Transverse colon (tissue), 4 donors: ENCODE data around the gene SHROOM3. TPM values are rescaled to one million over a fixed set of nuclear protein-coding genes. Genes with fewer than 3 reads are reported as not detected.
"Not testable (repeated sequence)": the region's sequence is repeated elsewhere in the genome, so short reads cannot be mapped to it uniquely, and the experiment has no call there.

ENCODE experiments used
- DNase-seq: peaks from one replicate; pipeline ENCODE4 v3.0.0-alpha.2; 2019
- H3K27ac ChIP-seq, 4 donors: fragments of 200-600 bp; sonication (generic); 2 replicates each; pipeline ENCODE4 v1.5.1; 2016 to 2018; ENCODE audit warnings: inconsistent platforms in 4 of 4
- H3K27me3 ChIP-seq: fragments of 200-600 bp; sonication (generic); 2 replicates; pipeline ENCODE4 v1.5.1; 2017; ENCODE audit warnings: inconsistent platforms
- H3K36me3 ChIP-seq, 4 donors: fragments of 200-600 bp; sonication (generic); 2 replicates each; pipeline ENCODE4 v1.5.1; 2017 to 2019; ENCODE audit warnings: inconsistent platforms in 4 of 4
- H3K4me1 ChIP-seq, 4 donors: fragments of 200-600 bp; sonication (generic); 2 replicates each; pipeline ENCODE4 v1.5.1; 2017 to 2020; ENCODE audit warnings: inconsistent platforms in 4 of 4
- H3K4me3 ChIP-seq, 4 donors: fragments of 200-600 bp; sonication (generic); 1 replicate in 1 of 4; 2 replicates in 3 of 4; pipeline versions ENCODE4 v1.5.1 to v1.6.1; 2017 to 2019; ENCODE audit warnings: inconsistent platforms in 4 of 4
- H3K9me3 ChIP-seq, 2 donors: fragments of 200-600 bp; sonication (generic); 2 replicates each; pipeline ENCODE4 v1.5.1; 2017 to 2019; ENCODE audit warnings: inconsistent platforms in 2 of 2
- EP300 ChIP-seq: sonication (generic); formaldehyde crosslinking; IDR thresholded peaks from one replicate; pipeline ENCODE4 v1.6.1; 2017; ENCODE audit warnings: antibody characterized with exemption, low read depth
- POLR2A ChIP-seq: fragments of 450-650 bp; IDR thresholded peaks from one replicate; pipeline ENCODE4 v1.6.1; 2016; ENCODE audit warnings: antibody characterized with exemption, mild to moderate bottlenecking, moderate library complexity
- POLR2AphosphoS5 ChIP-seq, 3 donors: sonication (generic); formaldehyde crosslinking; IDR thresholded peaks; one replicate each; pipeline ENCODE4 v1.6.1; 2016; ENCODE audit warnings: antibody characterized with exemption in 3 of 3
- WGBS, 2 donors: methylation state at CpG; one replicate each; pipeline ENCODE4 v1.1.5; 2018; ENCODE audit warnings: low coverage in 1 of 2; 5-methylcytosine and 5-hydroxymethylcytosine counted together
- in situ Hi-C, 4 donors: fragments of 200-750 bp; cut with MboI; loops; one replicate each; pipeline versions ENCODE4 v1.15.0 to v1.15.1; 2017; ENCODE audit warnings: low sequenced_read_pairs in 3 of 4, low pct_ligation_motif_present in 1 of 4, low pct_unique_long_range_greater_than_20kb in 1 of 4
- intact Hi-C: fragments of 100-400 bp; cut with DNase I; formaldehyde crosslinking; loops from one replicate; pipeline ENCODE4 v1.15.1; 2023; ENCODE audit warnings: low total_unique reads
- total RNA-seq, 4 donors: library from RNA; depleted of rRNA; stranded (reverse); fragments of >200 nt; gene quantifications; one replicate each; pipeline ENCODE4 v1.1.0, GENCODE V29; 2016
- TF ChIP-seq, protein P1 (sequence below), 5 experiments: fragments of 200-600 bp in 3 of 5; fragments of 450-650 bp in 2 of 5; sonication (generic) in 3 of 5; IDR thresholded peaks; 1 replicate in 2 of 5; 2 replicates in 3 of 5; pipeline ENCODE4 v1.5.1; 2016 to 2017; ENCODE audit warnings: antibody characterized with exemption in 5 of 5, inconsistent platforms in 3 of 5, mild to moderate bottlenecking in 2 of 5, moderate library complexity in 1 of 5

SHROOM3 gene
- total RNA-seq, 4 donors from 2014 or later: 182 to 456 (median 437) TPM

DNA sequence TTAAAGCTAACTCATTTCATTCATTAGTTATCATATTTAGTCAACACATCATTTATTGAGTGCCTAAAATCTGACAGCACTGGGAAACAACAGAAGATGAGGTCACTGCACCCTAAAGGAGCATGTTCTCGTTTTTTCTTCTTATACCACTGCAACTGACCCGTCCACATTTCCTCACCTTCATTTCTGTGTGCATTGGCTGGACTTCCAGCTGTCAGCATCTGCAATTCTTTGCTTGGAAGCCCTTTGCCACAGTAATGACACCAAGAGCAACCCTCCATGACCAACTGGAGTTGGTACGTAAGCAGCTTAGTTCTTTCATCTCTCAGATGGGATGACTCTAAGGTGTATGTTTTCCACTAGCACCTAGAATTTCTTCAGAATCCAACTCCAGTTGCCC, 13.2 kb downstream of the SHROOM3 start:
- 78 to 81% methylated on average over 3 of the region's 3 CpGs for WGBS, 2 donors
- in situ Hi-C loops (no loop called here), intact Hi-C loops (no loop called here)
- TF ChIP-seq POLR2A: no peak
- TF ChIP-seq POLR2AphosphoS5 (IDR thresholded peaks at IDR 0.05): no peak
- no peak for TF ChIP-seq EP300
- TF ChIP-seq, protein P1, sequence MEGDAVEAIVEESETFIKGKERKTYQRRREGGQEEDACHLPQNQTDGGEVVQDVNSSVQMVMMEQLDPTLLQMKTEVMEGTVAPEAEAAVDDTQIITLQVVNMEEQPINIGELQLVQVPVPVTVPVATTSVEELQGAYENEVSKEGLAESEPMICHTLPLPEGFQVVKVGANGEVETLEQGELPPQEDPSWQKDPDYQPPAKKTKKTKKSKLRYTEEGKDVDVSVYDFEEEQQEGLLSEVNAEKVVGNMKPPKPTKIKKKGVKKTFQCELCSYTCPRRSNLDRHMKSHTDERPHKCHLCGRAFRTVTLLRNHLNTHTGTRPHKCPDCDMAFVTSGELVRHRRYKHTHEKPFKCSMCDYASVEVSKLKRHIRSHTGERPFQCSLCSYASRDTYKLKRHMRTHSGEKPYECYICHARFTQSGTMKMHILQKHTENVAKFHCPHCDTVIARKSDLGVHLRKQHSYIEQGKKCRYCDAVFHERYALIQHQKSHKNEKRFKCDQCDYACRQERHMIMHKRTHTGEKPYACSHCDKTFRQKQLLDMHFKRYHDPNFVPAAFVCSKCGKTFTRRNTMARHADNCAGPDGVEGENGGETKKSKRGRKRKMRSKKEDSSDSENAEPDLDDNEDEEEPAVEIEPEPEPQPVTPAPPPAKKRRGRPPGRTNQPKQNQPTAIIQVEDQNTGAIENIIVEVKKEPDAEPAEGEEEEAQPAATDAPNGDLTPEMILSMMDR (IDR thresholded peaks at IDR 0.05): no peak
- no peak overlapping the region for H3K27ac ChIP-seq
- H3K36me3 ChIP-seq: no peaks in the 10 kb centered on the region
- no peak overlapping the region for H3K4me3 ChIP-seq
- no peaks in the 10 kb centered on the region for H3K9me3 ChIP-seq
- no peaks in the 10 kb centered on the region for H3K27me3 ChIP-seq
- DNase-seq: no peak
- H3K4me1 ChIP-seq: peaks cover 0 to 18% (median 0%) of the 10 kb centered on the region in 4 donors

DNA sequence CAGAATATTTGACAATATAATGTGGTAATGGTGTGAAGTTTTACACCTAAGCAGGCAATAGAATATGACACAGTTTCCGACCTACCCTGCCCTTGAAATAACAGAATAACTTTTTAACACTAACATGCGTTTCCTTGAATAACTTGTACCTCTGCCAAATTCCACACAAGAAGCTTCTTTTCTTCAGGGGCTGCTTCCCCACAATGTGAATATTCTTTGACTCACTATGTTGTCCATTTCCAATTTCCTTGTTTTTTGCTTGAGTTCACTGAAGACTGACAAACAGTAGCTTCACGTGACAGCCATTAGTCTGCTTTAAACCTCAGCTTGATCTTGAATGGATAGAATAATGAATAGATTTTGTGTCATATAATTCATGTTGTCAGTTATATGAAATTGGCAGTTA, 14.3 kb downstream of the SHROOM3 start:
- WGBS, 2 donors: 11 to 36% methylated on average over 2 to 3 of the region's 3 CpGs
- H3K27me3 ChIP-seq: no peaks in the 10 kb centered on the region
- no peak for TF ChIP-seq POLR2A
- no peak for TF ChIP-seq EP300
- TF ChIP-seq POLR2AphosphoS5 (IDR thresholded peaks at IDR 0.05): no peak
- TF ChIP-seq, protein P1 (IDR thresholded peaks at IDR 0.05): no peak
- H3K27ac ChIP-seq: no peak overlapping the region
- H3K4me3 ChIP-seq: no peak overlapping the region
- intact Hi-C loops: no loop called here
- in situ Hi-C loops: no loop called here
- H3K4me1 ChIP-seq: peaks cover 0 to 18% (median 0%) of the 10 kb centered on the region in 4 donors
- H3K9me3 ChIP-seq: no peaks in the 10 kb centered on the region
- H3K36me3 ChIP-seq: no peaks in the 10 kb centered on the region
- DNase-seq: no peak

DNA sequence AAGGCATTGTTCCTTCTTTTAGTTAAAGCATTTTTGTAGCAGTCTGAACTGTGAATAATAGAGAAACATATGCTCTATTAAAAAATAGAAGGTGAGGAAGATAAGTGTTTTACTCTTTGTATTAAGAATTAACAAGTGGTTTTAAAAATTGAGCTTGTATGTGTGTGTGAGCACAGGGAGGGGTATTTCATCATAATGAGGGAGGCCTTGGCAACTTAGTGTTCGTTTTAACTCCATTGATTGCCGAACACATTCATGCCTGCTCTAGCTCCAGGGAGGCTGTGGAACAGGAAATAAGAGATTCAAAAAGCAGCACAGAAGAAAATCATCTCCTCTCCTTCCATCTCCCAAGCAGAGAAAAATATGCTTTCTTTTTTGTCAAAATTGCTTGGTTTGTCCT, 14.8 kb downstream of the SHROOM3 start:
- Histone ChIP-seq H3K27me3 (no peaks in the 10 kb centered on the region), H3K9me3 (no peaks in the 10 kb centered on the region), H3K4me1 (peaks cover 0 to 18% (median 0%) of the 10 kb centered on the region in 4 donors), H3K27ac (no peak overlapping the region), H3K36me3 (no peaks in the 10 kb centered on the region), H3K4me3 (no peak overlapping the region)
- intact Hi-C loops: no loop called here
- in situ Hi-C loops: no loop called here
- no peak for DNase-seq
- 67 to 68% methylated on average over 2 of the region's 2 CpGs for WGBS, 2 donors
- TF ChIP-seq EP300: no peak
- TF ChIP-seq POLR2AphosphoS5 (IDR thresholded peaks at IDR 0.05): no peak
- TF ChIP-seq POLR2A: no peak
- TF ChIP-seq, protein P1 (IDR thresholded peaks at IDR 0.05): no peak

DNA sequence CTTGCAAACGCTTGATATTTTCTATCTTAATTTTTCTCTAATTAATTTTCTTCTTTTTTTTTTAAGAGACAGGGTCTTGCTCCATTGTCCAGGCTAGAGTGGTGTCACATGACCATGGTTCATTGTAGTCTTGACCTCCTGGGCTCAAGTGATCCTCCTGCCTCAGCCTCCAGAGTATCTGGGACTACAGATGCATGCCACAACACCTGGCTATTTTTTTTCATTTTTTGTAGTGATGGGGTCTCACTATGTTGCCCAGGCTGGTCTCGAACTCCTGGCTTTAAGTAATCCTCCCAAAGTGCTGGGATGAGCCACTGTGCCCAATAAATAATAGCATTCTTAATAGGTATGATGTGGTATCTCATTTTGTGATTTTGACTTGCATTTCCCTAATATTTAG, 18.2 kb downstream of the SHROOM3 start:
- intact Hi-C loops: no loop called here
- in situ Hi-C loops: no loop called here
- no peaks in the 10 kb centered on the region for H3K27me3 ChIP-seq
- no peak overlapping the region for H3K4me3 ChIP-seq
- WGBS, 2 donors: 54 to 80% methylated on average over 2 of the region's 2 CpGs
- H3K36me3 ChIP-seq: no peaks in the 10 kb centered on the region
- no peak overlapping the region for H3K27ac ChIP-seq
- DNase-seq: no peak
- TF ChIP-seq POLR2A (no peak), POLR2AphosphoS5 (IDR thresholded peaks at IDR 0.05) (no peak), EP300 (no peak)
- TF ChIP-seq, protein P1 (IDR thresholded peaks at IDR 0.05): no peak
- peaks cover 0 to 8% (median 0%) of the 10 kb centered on the region in 4 donors for H3K4me1 ChIP-seq
- H3K9me3 ChIP-seq: no peaks in the 10 kb centered on the region

DNA sequence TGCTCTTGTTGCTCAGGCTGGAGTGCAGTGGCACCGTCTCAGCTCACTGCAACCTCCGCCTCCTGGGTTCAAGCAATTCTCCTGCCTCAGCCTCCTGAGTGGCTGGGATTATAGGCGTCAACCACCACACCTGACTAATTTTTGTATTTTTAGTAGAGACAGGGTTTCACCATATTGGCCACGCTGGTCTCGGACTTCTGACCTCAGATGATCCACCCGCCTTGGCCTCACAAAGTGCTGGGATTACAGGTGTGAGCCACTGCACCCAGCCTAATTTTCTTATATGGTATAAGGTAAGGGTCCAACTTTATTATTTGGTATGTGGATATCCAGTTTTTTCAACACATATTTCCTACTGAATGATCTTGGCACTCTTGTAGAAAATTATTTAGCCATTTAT, 19.0 kb downstream of the SHROOM3 start:
- H3K9me3 ChIP-seq, H3K27ac ChIP-seq, H3K27me3 ChIP-seq, in situ Hi-C loops, H3K36me3 ChIP-seq, intact Hi-C loops, H3K4me1 ChIP-seq, H3K4me3 ChIP-seq, DNase-seq: not testable (repeated sequence)
- WGBS, 2 donors: 87% methylated on average over 6 of the region's 6 CpGs; no CpG with 5 or more reads in 1 of the 2 donors
